Activated CD4-positive, alpha-beta T cell treated with anti-CD3 and anti-CD28 coated beads for 48 hours (primary cell): ENCODE results near the gene USP34.
"Not testable (repeated sequence)": the region's sequence is repeated elsewhere in the genome, so short reads cannot be mapped to it uniquely, and the experiment has no call there.

ENCODE experiments used
- DNase-seq: peaks from one replicate; pipeline ENCODE4 v3.0.0-alpha.2; 2020

The USP34 gene

GRCh38 chr2:61470965-61471904 is at the start of gene USP34:
USP34 (minus strand) TSS chr2:61471087; CDS start chr2:61470692, 395 bp downstream.
- DNase-seq, result peak; percentile 94

- DNase-seq, result no peak
These were observed 49.4 kb upstream of the USP34 start for GRCh38 chr2:61520261-61520660.

GRCh38 chr2:61512768-61513398 is 42.0 kb upstream of the USP34 start:
- no peak for DNase-seq

GRCh38 chr2:61510674-61511671 is 40.1 kb upstream of the USP34 start:
- no peak for DNase-seq

GRCh38 chr2:61504949-61505348 is 34.1 kb upstream of the USP34 start:
- DNase-seq, result no peak

GRCh38 chr2:61499060-61499459 is 28.2 kb upstream of the USP34 start:
- no peak for DNase-seq

GRCh38 chr2:61493523-61493942 is 22.6 kb upstream of the USP34 start:
- DNase-seq, result peak; percentile 29

- DNase-seq, result no peak
These were observed 21.6 kb upstream of the USP34 start for GRCh38 chr2:61492476-61492875.

GRCh38 chr2:61485281-61485680 is 14.4 kb upstream of the USP34 start:
- no peak for DNase-seq

- no peak for DNase-seq
These were observed 7.2 kb upstream of the USP34 start for GRCh38 chr2:61478086-61478485.

- DNase-seq, result not testable (repeated sequence)
These were observed 6.2 kb upstream of the USP34 start for GRCh38 chr2:61476929-61477589.

- DNase-seq, result peak; percentile 22
These were observed 1.3 kb upstream of the USP34 start for GRCh38 chr2:61471905-61472805.

- peak; percentile 88 for DNase-seq
These were observed 550 bp downstream of the USP34 start for GRCh38 chr2:61470122-61470951.

- DNase-seq, result no peak
These were observed 1.3 kb downstream of the USP34 start for GRCh38 chr2:61469424-61470121.

- not testable (repeated sequence) for DNase-seq
These were observed 2.7 kb downstream of the USP34 start for GRCh38 chr2:61468231-61468630.

GRCh38 chr2:61465045-61465444 is 5.8 kb downstream of the USP34 start:
- no peak for DNase-seq

GRCh38 chr2:61463769-61464475 is 7.0 kb downstream of the USP34 start:
- DNase-seq, result no peak

GRCh38 chr2:61461404-61461803 is 9.5 kb downstream of the USP34 start:
- DNase-seq, result no peak

- no peak for DNase-seq
These were observed 10.7 kb downstream of the USP34 start for GRCh38 chr2:61460163-61460562.
